Astrocyte of the hippocampus (primary cell): ENCODE measurements around the gene RUFY3.
"Not testable (repeated sequence)": the region's sequence is repeated elsewhere in the genome, so short reads cannot be mapped to it uniquely, and the experiment has no call there.

Source experiments
- DNase-seq: peaks from one replicate; pipeline ENCODE4 v3.0.0; 2011; ENCODE audit warnings: low read depth, low spot score

Gene RUFY3

DNA sequence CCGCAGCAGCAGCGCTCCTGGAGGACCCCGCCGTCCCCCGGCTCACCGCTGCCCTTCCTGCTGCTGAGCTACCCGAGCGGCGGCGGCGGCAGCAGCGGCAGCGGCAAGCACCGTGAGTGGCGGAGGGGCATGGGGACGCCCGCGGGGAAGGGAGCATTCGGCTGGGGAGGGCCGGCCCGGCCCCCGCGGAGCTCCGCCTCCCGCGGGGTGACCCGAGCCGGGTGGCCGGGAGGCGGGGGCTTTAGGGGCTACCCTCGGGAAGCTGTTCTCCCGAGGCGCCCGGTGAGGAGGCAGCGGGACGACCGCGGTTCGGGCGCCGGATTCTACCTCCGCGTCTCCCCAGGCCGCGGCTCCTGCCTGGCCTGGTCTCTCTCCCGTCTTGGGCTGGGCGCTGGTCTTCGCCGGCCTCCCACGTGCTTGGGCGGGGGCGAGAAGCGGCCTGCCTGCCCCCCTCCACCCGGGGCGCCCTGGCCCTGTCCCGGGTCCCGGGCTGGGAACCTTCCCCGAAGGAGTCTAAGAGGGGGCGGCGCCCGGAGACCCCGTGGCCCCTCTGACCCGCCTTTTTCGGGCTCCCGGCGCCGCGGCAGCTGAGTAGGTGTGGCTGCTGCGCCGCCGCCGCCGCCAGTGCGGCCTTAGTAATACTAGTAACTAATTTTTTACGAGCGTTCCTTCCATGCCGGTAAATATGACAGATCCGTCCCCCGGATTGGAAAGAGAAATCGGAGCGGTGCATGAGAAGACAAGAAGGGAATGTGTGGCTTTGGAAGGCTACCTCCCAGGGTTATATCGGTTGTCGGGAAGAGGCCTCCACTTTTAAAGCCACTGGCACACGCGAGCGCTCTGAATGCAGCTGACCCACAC, 16.4 kb upstream of the RUFY3 start:
- peak; percentile 82 for DNase-seq

DNA sequence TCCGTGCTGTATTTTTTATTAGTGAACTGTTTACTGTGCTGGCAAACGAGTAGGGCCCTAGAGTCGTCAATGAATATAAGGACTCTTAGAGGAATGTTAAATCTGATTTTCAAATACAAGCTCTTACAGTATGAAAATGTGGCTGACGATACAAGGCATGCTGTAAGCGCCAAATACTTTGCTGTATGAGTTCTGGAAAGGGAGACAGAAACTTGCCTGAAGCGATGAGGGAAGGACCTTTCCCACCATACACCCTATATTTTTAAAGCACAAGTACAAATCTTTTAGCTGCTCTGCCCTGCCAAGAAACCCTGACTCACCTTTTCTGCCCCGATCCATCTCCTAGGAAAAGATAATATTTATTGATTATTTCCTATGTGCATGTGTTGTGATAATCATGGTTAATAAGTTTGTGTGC, 15.7 kb upstream of the RUFY3 start:
- DNase-seq, result no peak

GRCh38 chr4:70706516-70706915, 15.2 kb upstream of the RUFY3 start:
- DNase-seq, result peak; percentile 22

DNA sequence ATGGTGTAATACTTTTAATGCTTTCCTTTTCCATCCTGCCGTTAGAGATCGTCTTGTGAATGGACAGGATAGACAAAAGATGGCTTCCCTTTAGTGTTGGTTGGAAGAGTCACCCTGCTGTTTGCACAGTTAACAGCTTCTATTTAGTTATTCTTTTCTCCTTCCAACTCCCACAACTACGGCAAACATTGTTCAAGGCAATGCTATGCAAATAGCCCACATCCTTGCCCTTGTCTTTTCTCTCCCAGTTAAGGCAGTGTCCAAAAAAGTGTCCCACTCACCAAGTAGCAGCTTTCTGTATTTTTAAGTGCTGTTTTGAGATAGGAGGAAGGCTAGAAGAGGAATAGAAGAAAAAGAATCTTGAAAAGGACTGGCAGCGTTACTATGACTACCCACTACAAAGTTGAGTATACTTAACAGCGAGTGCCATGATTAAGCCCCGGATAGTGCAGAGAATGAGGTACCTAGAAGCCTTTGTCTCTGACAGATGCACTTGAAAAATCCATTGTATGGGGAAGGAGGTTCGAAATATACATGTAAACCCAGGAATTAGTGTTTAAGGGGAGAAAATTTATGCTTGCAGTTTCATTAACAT, 12.1 kb upstream of the RUFY3 start:
- peak; percentile 58 for DNase-seq

- no peak for DNase-seq
These were observed 10.2 kb upstream of the RUFY3 start for GRCh38 chr4:70711599-70711998.

GRCh38 chr4:70712150-70712549, 9.6 kb upstream of the RUFY3 start:
- DNase-seq, result no peak

GRCh38 chr4:70712604-70713452, 8.9 kb upstream of the RUFY3 start:
- no peak for DNase-seq

- no peak for DNase-seq
These were observed 8.2 kb upstream of the RUFY3 start for GRCh38 chr4:70713453-70714078.

GRCh38 chr4:70714079-70714887, 7.5 kb upstream of the RUFY3 start:
- DNase-seq, result no peak

- DNase-seq, result no peak
These were observed 6.7 kb upstream of the RUFY3 start for GRCh38 chr4:70715097-70715496.

DNA sequence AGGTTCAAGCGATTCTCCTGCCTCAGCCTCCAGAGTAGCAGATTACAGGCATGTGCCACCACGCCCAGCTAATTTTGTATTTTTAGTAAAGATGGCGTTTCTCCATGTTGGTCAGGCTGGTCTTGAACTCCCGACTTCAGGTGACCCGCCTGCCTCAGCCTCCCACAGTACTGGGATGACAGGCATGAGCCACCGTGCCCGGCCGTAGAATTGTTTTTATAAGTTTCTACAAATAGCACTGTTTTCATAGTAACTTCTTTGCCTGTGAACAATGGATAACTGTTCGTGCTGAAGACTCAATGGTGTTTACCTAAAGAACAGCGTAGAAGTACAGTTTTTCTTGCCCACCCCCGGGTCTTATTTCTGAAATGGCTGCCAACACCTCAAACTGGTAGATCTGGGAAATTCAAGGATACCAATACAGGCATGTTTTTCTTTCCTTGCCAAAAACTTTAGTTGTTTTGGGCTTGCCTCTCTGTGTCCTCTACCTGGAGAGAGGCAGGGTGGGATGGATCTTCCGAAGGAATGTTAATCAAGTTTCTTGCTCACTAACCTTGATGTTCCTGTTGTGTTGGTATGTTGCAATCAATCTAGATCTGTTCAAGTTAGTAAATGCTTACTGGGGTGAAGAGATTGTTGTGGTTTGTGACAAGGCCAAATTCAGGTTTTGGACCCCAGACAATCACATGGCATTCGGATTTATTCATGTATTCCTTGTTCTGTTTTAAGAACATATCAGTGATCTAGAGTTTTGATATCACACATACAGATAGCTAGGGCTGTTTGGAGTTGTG, 2.8 kb upstream of the RUFY3 start:
- peak; percentile 54 for DNase-seq

DNA sequence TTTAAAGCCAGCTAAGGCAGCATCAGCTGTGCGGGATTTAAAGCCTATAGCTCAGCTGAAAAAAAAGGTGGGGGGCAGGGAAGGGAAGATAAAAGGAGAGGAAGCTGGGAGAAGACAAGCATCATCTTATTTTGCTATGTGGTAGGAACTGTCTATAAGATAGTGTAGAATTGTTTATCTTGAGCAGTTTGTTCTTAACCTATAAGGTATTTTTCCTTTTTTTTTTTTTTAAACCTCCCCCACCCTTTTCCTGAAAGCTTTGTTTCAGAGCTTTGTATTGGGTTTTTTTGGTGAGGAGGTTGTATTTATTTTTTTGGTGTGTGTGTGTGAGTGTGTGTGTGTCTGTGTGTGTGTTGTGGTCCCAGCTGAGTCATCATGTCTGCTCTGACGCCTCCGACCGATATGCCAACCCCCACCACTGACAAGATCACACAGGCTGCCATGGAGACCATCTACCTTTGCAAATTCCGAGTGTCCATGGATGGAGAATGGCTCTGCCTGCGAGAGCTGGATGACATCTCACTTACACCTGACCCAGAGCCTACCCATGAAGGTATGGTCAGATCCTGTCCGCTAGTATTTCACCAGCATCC, 531 bp downstream of the RUFY3 start:
- DNase-seq, result peak; percentile 79

GRCh38 chr4:70724463-70724862, 2.7 kb downstream of the RUFY3 start:
- DNase-seq, result no peak

DNA sequence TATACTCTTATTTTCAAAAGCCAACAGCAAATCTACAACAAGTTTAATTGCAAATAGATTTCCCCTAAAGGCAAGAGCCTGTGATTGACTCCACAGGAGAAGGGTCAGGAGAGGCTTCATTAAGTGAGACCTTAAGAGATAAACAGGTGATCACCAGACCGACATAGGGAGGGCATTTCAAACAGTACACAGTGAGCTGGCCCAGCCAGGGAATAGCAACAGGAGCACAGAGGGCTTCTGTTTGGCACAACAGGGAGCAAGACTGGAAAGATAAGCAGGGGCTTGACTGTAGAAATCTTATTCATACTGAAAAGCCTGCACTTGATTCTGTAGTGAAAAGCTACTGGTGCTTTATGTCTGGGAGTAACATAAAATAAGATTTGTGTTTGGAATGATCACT, 3.9 kb downstream of the RUFY3 start:
- no peak for DNase-seq

DNA sequence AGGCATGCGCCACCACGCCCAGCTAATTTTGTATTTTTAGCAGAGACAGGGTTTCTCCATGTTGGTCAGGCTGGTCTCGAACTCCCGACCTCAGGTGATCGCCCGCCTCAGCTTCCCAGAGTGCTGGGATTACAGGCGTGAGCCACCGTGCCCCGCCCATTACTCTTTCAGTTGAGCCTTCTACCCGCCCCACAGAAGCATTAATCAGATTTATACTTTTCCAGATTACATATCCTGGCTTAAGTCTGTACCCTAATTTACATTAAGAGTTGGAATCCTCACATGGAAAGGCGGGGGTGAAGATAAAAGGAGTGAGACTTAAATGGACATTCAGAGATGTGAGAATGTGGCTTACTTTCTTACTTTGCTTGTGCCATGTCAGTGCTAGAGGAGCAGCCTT, 4.8 kb downstream of the RUFY3 start:
- not testable (repeated sequence) for DNase-seq

GRCh38 chr4:70728091-70728490, 6.3 kb downstream of the RUFY3 start:
- DNase-seq, result no peak

DNA sequence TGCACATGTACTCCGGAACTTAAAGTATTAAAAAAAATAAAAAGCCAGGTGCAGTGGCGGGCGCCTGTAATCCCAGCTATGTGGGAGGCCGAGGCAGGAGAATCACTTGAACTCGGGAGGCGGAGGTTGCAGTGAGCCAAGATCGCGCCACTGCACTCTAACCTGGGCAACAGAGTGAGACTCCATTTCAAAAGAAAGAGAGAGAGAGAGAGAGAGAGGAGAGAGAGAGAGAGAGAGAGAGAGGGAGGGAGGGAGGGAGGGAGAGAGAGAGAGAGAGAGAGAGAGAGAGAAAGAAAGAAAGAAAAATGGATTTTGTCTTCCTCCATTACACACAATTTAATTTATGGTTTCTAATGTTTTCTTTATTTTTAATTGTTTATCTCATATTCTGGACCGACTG, 11.1 kb downstream of the RUFY3 start:
- not testable (repeated sequence) for DNase-seq

DNA sequence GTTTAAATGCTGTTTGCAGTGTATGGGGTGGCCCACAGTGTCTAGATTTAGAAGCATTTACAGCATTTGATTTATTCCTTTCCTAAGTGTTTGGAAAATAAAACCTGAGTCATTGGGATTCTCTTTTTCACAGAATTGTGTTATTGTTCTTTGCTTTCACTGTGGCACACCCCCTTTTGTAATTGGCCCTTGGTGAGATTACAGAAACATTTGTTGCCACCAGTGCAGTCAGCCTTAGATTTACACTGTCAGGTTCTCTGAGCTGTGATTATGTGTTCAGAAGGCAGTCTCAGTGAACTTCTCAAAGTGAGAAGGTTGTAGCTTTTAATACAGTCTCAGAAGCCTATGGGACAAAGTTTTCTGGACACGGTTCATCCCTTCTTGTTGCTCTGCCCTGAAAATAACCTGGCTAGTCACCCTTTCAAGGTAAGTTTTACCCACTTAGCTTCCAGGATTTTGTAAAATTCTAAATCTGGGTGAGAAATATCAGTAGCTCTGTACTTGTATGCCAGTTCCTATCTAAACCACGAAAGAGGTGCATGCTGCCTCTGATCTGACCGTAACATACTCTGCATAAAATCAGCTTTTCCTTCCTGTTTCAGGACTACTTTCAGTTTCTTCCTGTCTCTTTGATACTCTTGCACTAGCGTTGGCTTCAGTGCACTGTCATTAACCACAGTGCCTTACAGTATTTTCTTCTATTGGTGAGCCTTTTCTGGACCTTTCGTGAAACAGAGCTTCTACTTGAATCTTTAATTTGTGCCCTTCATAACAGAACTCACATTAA, 12.6 kb downstream of the RUFY3 start:
- peak; percentile 60 for DNase-seq

DNA sequence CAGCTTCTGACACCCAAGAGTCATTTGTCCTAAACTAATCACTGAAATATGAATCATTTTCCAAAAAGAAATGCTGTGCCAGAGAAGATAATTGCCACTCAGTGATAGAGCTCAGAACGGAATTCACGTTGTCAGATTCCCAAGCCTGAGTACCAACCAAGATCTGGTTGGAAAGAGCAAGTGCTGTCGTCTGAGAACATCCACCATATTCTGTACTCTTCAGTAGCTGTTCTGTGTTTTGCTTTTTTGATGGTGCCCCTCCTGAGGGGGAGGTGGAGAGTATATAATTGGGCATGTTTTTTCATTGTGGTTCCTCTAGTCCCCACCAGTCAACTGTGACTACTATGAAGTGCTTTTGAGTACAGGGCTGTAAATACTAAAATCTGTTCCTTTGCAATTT, 13.2 kb downstream of the RUFY3 start:
- no peak for DNase-seq
